GDM1 (cell line): ENCODE results near the gene GGA2.
A peak's percentile ranks its signal among the peaks of the same experiment; 100 is the strongest.
"Not testable (repeated sequence)": the region's sequence is repeated elsewhere in the genome, so short reads cannot be mapped to it uniquely, and the experiment has no call there.

Experiments
- DNase-seq: peaks from one replicate; lab custom pipeline; 2025; lab: John Stamatoyannopoulos, UW

GGA2 gene

DNA sequence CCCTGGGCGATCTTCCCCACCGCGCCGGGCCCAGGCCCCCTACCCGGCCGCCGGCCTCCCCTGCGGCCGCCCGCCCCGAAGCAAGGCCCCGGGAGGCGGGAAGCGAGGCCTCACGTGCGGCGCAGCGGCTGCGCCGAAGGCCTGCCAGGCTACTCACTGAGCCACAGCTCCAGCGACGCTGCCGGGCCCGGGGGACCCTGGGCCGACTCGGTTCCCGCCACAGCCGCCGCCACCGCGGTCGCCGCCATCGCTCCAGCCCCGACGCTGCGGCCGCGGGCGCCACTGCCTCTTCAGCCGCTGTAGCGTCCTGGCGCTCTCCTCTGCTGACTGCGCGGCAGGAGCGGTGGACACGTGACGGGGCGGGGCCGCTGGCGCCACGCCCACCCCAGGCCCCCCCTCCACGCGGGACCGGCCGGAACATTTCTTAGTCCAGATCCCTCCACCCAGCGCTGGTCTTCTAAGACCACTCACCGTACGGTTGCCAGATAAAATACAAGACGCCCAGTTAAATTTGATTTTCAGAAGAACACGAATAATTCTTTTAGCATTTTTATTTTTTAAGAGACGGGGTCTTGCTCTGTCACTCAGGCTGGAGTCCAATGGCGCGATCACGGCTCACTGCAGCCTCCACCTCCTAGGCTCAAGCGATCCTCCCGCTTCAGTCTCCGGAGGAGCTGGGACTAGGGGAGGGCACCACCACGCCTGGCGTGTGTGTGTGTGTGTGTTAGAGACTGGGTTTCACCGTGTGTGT is at the start of gene GGA2:
Gene GGA2 (minus strand): TSS at position 331 of the 751 bp plus-strand sequence. CDS start 83 bp downstream, at position 248.
- peak; percentile 75 for DNase-seq

GRCh38 chr16:23557779-23558702 is 47.7 kb upstream of the GGA2 start:
- no peak for DNase-seq

GRCh38 chr16:23556881-23557778 is 46.8 kb upstream of the GGA2 start, which contains the start of the genes EARS2 and UBFD1:
EARS2 (minus strand) TSS chr16:23557350; CDS start chr16:23557343, 7 bp downstream.
UBFD1 (plus strand) TSS chr16:23557727; CDS start chr16:23557743, 16 bp downstream.
- DNase-seq, result peak; percentile 98

DNA sequence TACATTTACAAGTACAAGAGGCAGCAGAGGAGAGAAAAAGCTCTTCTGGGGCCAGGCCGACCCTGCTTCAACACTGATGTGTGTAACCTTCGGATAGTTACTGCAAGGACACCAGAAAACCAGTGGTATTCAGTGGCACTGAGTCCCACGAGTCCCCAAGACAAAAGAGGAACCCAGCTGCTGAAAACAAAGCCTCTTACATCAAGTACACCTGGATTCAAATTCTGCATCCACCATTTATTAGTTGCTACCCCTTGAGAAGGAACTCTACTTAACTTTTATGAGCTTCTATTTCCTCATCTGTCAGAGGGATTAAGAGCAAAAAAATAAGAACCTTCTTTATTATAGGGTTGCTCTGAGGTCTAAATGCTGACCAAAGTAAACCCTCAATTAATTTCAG is 44.2 kb upstream of the GGA2 start:
- DNase-seq, result no peak

- no peak for DNase-seq
Measured at GRCh38 chr16:23552161-23552560, 41.9 kb upstream of the GGA2 start.

DNA sequence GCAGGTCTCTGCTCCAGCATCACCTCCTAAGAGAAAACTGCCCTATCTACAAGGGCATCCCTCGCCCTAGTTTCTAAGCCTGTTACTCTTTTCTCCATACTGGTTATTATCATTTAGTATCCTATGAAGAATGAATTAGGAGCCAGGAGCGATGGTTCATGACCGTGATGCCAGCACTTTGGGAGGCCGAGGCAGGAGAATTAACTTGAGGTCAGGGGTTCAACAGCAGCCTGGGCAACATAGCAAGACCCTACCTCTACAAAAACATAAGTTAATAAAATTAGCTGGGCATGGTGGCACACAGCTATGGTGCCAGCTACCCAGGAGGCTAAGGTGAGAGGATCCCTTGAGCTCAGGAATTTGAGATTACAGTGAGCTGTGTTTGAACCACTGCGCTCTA is 39.6 kb upstream of the GGA2 start:
- no peak for DNase-seq

- DNase-seq, result no peak
Measured at GRCh38 chr16:23544436-23544835, 34.1 kb upstream of the GGA2 start.

DNA sequence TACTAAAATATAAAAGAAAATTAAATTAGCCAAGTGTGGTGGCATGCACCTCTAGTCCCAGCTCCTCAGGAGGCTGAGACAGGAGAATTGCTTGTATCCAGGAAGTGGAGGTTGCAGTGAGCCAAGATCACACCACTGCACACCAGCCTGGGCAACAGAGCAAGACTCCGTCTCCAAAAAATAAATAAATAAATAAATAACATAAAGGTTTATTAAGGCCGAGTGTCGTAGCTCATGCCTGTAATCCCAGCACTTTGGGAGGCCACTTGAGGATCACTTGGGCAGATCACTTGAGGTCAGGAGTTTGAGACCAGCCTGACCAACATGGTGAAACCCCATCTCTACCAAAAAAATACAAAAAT is 30.5 kb upstream of the GGA2 start:
- DNase-seq, result not testable (repeated sequence)

GRCh38 chr16:23539984-23540816 is 29.9 kb upstream of the GGA2 start:
- no peak for DNase-seq

GRCh38 chr16:23538919-23539278 is 28.6 kb upstream of the GGA2 start:
- DNase-seq, result no peak

DNA sequence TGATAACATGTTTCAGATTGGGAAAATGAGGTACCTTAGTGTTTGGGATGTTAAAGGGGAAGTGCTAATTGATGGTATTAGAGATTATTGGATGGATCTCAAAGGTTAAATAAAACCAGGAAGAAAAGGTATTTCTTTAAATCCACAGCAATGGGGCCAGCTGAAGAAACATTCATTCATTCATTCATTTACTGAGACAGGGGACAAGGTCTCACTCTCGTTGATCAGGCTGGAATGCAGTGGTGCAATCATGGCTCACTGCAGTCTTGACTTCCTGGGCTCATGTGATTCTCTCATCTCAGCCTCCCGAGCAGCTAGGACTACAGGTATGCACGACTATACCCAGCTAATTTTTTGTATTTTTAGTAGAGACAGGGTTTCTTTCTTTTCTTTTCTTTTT is 27.1 kb upstream of the GGA2 start:
- no peak for DNase-seq

GRCh38 chr16:23535901-23536300 is 25.6 kb upstream of the GGA2 start:
- no peak for DNase-seq

GRCh38 chr16:23534868-23535860 is 24.9 kb upstream of the GGA2 start:
- DNase-seq, result no peak

DNA sequence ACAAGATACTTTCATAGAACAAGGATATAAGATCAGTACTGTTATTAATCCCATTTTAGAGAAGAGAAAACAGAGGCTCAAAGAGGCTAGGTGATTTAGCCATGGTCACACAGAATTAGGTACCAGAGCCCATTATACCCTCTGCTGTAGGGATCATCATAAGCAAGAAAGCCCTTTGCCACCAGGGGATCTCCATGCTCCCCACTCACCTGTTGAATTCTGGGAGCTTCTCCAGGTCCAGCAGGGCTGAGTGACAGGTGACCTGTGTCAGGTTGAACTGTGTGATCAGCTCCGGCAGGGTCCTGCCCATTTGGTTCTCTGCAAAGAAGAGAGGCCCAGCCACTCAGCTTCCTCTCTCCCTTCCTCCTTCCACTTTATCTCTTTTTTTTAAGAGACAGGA is 22.2 kb upstream of the GGA2 start:
- no peak for DNase-seq

DNA sequence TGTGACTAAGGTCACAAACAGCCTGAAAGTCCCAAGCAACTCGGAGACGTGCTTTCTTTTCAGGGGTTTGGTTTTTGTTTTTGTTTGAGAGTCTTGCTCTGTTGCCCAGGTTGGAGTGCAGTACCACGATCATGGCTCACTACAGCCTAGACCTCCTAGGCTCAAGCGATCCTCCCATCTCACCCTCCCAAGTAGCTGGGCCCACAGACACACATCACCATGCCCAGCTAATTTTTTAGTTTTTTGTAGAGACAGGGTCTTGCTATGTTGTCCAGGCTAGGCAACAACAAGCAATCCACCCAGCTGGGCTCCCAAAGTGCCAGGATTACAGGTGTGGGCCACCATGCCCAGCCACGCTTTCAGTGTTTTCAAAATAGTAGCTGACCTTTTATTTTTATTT is 19.8 kb upstream of the GGA2 start:
- DNase-seq, result no peak

- no peak for DNase-seq
Measured at GRCh38 chr16:23528644-23529310, 18.5 kb upstream of the GGA2 start.

DNA sequence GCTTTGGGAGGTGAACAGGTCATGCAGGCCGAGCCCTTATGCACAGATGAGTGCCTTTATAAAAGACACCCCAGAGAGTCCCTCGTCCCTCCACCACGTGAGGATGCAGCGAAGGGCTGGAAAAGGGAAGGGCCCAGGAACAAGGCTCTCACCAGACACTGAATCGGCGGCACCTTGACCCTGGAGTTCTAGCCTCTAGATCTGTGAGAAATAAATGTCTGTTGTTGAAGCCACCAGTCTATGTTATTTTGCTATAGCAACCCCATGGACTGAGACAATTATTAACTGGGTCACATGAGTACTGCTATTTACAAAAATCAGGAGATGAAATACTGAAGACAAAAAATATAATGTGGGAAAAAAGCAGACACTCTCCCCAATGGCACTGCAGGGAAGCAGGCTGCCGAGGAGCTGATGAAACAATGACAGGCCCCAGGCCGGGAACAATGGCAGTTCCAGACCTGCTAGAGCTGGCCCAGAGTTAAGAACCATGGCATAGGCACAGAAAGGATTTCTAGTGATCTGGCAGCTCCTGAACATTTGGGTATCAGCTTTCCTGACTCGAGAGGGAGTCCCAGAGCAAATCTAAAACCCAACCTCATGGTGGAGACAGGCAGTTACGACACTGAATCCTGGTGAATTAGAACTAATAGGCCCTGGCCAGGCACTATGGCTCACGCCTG is 17.8 kb upstream of the GGA2 start:
- no peak for DNase-seq

- no peak for DNase-seq
Measured at GRCh38 chr16:23524886-23525285, 14.6 kb upstream of the GGA2 start.
